ENCODE data around the gene SCPEP1.

The SCPEP1 gene

GRCh38 chr17:56939869-56940484 is 38.0 kb upstream of the SCPEP1 start:
- Mint-ChIP-seq H3K36me3 (ENCODE audit: low read depth) (peaks cover 85% of the 10 kb centered on the region), H3K4me1 (no peaks in the 10 kb centered on the region), H3K4me3 (no peak overlapping the region), H3K27me3 (ENCODE audit: low read depth, poor library complexity) (peaks cover 4% of the 10 kb centered on the region), H3K9me3 (no peaks in the 10 kb centered on the region), H3K27ac (no peak overlapping the region)
- no peak for DNase-seq
- TF ChIP-seq CTCF (IDR thresholded peaks at IDR 0.05), result peak; percentile 63

GRCh38 chr17:56943505-56944125 is 34.3 kb upstream of the SCPEP1 start:
- H3K9me3 Mint-ChIP-seq, result no peaks in the 10 kb centered on the region
- no peaks in the 10 kb centered on the region for H3K4me1 Mint-ChIP-seq
- no peak overlapping the region for H3K4me3 Mint-ChIP-seq
- H3K36me3 Mint-ChIP-seq (ENCODE audit: low read depth), result peaks cover 84% of the 10 kb centered on the region
- peaks cover 4% of the 10 kb centered on the region for H3K27me3 Mint-ChIP-seq (ENCODE audit: low read depth, poor library complexity)
- H3K27ac Mint-ChIP-seq, result no peak overlapping the region
- no peak for TF ChIP-seq CTCF (IDR thresholded peaks at IDR 0.05)
- DNase-seq, result no peak

GRCh38 chr17:56945938-56946505 is 31.9 kb upstream of the SCPEP1 start:
- Mint-ChIP-seq H3K36me3 (ENCODE audit: low read depth) (peaks cover 90% of the 10 kb centered on the region), H3K27me3 (ENCODE audit: low read depth, poor library complexity) (peaks cover 4% of the 10 kb centered on the region), H3K4me1 (peaks cover 12% of the 10 kb centered on the region), H3K27ac (no peak overlapping the region), H3K4me3 (no peak overlapping the region), H3K9me3 (no peaks in the 10 kb centered on the region)
- DNase-seq, result no peak
- no peak for TF ChIP-seq CTCF (IDR thresholded peaks at IDR 0.05)

GRCh38 chr17:56947741-56948140 is 30.2 kb upstream of the SCPEP1 start:
- Mint-ChIP-seq H3K27ac (no peak overlapping the region), H3K4me3 (no peak overlapping the region), H3K36me3 (ENCODE audit: low read depth) (peaks cover 84% of the 10 kb centered on the region), H3K9me3 (no peaks in the 10 kb centered on the region), H3K4me1 (peaks cover 12% of the 10 kb centered on the region), H3K27me3 (ENCODE audit: low read depth, poor library complexity) (peaks cover 4% of the 10 kb centered on the region)
- DNase-seq, result no peak
- no peak for TF ChIP-seq CTCF (IDR thresholded peaks at IDR 0.05)

GRCh38 chr17:56948491-56948890 is 29.4 kb upstream of the SCPEP1 start:
- H3K4me1 Mint-ChIP-seq, result peaks cover 12% of the 10 kb centered on the region

More at GRCh38 chr17:56948491-56948890, 29.4 kb upstream of the SCPEP1 start:
- Mint-ChIP-seq H3K36me3 (ENCODE audit: low read depth) (peaks cover 79% of the 10 kb centered on the region), H3K4me3 (no peak overlapping the region), H3K27ac (no peak overlapping the region), H3K27me3 (ENCODE audit: low read depth, poor library complexity) (peaks cover 4% of the 10 kb centered on the region), H3K9me3 (no peaks in the 10 kb centered on the region)
- no peak for TF ChIP-seq CTCF (IDR thresholded peaks at IDR 0.05)
- DNase-seq, result no peak
